HG03469 (cell line): Measurements from ENCODE around the gene BCAS1.

ENCODE experiments used
- ATAC-seq: cut with Tn5 transposase; IDR thresholded peaks from one replicate; pipeline ENCODE4 v1.9.1; 2021; ENCODE audit warnings: mild to moderate bottlenecking, moderate library complexity, moderate number of reproducible peaks; ENCODE audit not compliant: unreplicated experiment

The BCAS1 gene, protein sequence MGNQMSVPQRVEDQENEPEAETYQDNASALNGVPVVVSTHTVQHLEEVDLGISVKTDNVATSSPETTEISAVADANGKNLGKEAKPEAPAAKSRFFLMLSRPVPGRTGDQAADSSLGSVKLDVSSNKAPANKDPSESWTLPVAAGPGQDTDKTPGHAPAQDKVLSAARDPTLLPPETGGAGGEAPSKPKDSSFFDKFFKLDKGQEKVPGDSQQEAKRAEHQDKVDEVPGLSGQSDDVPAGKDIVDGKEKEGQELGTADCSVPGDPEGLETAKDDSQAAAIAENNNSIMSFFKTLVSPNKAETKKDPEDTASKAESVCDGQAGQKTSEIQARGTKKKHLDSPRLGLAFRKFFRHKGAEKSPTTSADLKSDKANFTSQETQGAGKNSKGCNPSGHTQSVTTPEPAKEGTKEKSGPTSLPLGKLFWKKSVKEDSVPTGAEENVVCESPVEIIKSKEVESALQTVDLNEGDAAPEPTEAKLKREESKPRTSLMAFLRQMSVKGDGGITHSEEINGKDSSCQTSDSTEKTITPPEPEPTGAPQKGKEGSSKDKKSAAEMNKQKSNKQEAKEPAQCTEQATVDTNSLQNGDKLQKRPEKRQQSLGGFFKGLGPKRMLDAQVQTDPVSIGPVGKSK

DNA sequence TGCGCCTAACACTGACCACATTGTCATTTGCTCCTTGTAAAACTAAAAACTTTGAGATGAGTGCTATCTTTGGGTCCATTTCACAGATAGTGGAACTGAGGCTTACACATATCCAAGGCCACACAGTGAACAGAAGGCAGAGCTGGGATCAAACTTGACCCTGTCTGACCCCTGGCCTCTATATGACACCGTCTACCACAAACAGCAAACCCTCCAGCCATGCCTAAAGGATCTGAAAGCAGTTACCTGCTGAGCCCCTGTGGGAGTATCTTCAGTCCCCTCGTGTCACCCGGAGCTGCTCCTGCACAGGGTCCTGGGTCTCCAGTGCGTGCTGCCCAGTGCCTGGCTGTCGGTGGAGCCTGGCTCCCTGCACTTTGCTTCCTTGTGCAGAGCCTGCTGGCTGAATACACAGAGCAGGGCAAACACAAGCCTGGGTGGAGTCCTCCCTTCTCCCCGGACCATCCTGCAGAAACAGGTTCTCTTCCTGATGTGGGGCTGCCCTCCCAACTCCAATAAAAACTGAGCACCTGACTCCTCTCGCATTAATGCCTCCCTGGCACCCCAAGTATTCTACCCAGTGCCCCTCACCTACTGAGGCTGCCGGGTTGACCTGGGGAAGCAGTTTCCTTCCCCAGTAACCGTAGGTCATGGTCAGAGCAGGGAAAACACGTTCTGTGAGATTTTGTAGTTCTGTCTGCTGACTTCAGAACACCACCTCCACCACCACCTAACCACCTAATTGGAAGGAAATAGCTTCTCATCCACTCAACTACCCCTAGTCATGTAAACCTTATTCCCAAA lies at the start of gene BCAS1:
TSS of gene BCAS1 (minus strand) at position 408 of the 801 bp plus-strand sequence. CDS start 11,876 bp downstream, outside the sequence.
- no peak for ATAC-seq

DNA sequence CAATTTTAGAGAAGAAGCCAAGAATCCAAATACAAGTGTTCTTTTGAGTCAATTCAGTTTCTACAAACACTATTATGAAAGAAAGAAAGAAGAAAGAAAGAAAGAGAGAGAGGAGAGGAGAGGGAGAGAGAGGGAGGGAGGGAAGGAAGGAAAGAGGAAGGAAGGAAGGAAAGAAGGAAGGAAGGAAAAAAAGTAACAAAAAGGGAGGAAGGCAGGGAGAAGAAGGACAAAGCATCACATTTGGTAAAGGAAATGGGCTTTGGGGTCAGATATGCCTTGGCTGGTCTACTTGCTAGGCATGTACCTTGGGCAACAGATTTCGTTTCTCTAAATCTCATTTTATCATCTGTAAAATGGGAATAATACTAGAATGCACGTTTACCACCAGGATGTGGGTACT lies 49.4 kb upstream of the BCAS1 start:
- no peak for ATAC-seq

DNA sequence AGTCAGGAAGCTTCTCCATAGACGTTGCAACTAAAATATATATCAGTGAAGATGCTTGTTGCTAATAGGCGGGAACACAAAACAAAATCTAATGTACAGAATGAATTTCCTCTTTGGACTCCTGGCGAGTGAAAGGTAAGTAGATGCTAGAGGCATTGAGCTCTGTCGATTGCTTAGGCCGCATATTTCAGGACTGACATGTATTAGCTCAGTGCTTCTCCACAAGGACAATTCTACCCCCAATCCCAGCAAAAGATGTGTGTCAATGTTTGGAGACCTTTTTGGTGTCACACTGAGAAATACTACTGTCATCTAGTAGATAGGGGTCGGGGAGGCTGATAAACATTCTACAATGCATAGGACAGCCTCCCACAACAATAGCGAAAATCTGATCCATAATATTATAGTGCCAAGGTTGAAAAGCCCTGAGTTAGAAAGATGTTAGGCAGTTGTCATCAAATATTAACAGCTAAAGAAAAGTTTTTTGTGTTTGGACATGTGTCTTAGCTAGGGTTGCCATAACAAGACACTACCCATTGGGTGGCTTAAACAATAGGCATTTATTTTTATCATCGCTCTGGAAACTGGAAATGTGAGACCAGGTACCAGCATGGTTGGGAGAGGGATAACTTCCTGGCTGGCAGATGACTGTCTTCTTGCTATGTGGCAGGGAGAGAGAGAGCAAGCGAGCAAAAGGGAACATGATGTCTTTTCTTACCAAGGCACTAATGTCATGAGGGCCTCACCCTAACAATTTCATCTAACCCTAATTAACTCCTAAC lies 48.0 kb upstream of the BCAS1 start:
- ATAC-seq, result no peak

DNA sequence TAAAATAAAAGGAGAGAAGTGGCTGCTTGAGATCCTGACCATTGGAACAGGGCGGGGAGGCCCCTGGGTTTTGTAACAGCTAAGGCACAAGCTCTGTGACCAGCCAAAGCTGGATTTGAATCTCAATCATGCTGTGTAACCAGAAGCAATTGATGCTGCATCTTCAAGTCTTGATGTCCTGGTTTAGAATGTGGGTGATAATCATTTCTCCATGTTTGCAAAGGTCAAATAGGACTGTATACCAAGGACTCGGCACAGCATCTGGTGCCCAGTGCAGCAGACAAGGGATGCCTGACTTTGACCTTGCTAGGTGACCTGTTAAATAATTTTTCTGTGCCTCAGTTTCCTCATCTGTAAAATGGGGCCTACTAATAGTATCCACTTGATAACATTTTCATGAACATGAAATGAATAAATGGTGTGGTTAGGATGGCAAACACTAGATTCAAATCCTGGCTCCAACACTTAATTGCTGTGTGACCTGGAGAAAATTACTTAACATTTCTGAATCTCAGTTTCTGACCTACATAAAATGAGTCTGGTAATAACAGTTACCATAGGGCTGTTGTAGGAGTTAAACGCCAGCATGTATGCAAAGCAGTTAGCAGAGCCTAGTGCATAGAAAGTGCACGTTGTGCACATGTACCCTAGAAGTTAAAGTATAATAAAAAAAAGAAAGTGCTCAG lies 46.3 kb upstream of the BCAS1 start:
- ATAC-seq, result no peak

DNA sequence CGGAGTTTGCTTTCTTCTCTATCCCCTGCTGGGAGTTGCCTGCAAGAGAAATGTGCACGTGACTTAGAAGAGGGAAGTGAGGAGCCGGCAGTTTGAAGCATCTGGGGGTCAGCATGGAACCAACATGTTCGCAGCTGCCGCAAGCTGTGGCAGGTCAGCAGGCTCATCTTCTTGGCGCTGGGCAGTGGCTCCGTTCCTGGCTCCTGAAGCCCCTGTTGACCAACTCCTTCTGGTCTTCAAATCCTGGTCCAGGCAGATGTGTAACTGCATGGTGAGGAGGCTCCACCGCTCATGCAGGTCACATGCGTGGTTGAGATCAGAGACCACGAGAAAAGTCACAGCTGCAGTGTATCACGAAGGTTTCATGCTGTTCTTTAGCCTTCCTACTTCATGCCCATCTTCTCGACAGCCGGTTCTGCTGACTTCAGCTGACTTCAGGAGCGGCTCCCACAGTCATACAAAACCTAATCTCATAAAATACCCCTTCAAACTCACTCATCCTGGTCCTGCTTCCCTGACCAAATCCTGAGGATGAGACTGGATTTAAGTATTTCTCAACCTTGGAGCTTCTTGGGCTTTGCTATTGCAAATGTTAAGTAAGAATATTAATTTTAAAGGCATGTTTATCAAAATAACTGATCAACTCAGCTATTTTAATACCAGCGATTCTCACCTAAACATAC lies 44.9 kb upstream of the BCAS1 start:
- no peak for ATAC-seq

DNA sequence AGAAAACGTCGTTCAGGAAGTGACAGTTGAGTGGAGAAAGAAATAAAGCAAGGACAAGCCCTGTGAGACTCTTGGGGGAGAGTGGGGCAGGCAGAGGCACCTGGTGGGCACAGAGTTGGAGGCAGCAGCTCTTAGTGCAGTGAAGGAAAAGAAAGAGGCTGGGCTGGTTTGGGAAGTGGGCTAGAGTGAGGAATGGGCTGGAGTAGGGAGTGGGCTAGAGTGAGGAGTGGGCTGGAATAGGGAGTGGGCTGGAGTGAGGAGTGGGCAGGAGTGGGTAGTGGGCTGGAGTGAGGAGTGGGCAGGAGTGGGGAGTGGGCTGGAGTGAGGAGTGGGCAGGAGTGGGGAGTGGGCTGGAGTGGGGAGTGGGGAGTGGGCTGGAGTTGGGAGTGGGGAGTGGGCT lies 43.7 kb upstream of the BCAS1 start:
- ATAC-seq, result no peak

DNA sequence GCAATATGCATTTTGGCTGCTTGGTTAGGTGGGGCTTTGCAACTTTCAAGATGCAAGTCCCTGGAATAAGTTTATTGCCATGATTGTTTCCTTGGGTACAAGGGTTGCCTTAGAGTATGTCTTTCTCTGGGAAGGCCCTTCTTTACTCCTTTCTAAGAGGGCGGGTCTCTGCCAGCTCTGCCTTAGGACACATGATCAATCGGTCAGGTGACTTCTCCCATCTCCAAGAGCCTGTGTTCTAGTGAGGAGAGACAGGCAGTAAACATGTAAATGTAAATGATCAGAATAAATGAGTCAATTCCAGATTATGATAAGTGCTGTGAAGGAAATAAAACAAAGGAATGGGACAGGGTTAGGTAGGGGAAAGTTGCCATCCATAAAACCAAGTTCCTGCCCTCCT lies 43.2 kb upstream of the BCAS1 start:
- ATAC-seq, result no peak

DNA sequence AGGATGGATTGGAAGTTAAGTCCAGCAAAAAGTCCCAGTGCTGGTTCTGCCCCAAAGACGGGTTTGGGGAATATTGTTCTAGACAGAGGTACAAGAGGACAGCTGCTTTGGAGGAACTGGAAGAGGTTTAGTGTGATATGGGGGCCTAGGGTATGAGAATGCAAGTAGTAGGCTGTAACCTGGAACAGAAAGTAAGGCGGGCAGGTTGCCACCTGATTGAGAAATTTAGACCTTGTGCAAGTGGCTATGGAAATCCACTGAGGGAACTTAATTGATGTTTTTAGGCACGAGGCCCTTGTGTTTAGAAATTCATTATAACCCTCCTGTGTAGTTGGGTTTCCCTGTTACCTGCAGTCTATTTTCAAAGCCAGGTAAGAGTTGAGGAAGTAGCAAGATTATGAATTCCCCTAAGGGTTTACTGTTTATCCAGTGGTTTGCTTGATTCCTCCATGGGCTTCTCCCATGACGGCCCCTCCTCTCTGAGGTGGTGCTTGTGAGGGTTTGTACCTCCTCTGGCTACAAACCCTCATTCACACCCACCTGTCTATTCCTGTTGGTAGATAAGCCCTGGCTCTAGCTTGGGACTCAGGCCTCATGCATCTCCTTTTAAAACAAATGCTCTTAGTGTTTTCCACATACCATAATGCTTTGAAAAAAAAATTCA lies 42.0 kb upstream of the BCAS1 start:
- no peak for ATAC-seq

DNA sequence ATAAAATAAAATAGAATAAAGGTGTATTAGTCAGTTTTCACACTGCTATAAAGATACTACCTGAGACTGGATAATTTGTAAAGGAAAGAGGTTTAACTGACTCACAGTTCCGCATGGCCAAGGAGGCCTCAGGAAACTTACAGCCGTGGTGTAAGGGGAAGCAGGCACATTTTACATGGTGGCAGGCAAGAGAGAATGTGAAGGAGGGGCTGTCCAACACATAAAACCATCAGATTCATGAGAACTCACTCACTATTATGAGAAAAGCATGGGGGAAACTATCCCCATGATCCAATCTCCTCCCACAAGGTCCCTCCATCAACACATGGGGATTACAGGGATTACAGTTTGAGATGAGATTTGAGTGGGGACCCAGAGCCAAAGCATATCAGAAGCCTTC lies 41.1 kb upstream of the BCAS1 start:
- no peak for ATAC-seq

DNA sequence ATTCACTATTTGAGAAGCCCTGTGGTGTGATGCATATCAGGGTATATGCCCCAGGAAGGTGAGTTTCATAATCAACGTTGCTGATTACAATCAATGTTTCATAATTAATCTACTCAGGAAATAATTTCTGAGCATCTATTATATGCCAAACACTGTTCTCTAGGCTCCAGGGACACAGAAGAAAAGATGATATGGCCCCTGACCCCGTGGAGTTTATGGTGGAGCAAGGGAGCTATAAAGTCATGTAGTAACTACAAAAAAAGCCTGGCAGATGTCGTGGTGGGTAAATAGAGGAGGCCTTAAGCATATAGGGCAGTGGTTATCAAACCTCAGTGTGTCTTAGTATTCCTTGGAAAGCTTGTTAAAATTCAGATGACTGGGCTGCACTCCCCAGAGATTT lies 40.1 kb upstream of the BCAS1 start:
- ATAC-seq, result no peak

DNA sequence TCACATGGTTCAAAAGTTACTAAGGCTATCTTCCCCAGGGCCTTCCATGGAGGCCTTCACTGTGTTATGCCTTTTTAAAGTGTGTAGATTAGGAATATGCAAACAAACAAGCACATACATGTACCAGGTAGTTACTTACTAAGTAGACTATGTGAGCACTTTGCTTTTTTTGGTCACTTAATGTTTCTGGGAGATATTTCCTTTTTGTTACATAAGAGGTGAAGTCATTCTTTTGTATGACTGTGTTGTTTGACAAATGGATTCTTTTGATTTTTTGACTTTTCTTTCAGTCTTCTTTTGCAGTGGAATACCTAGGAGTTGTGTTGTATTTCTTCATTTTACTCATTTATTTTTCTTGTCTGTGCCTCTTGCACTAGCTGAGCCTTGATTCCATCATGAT lies 39.6 kb upstream of the BCAS1 start:
- no peak for ATAC-seq

DNA sequence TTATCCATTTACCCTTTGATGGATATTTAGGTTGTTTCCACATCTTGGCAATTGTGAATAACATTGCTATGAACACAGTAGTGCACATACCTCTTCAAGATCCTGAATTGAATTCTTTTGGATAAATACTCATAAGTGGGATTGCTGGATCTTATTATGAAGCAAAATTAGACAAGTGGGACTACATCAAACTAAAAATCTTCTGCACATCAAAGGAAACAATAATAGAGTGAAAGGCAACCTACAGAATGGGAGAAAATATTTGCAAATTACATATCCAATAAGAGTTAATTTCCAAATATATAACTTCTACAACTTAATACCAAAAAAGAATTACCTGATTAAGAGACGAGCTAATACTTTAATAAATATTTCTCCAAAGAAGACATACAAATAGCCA lies 38.4 kb upstream of the BCAS1 start:
- no peak for ATAC-seq

DNA sequence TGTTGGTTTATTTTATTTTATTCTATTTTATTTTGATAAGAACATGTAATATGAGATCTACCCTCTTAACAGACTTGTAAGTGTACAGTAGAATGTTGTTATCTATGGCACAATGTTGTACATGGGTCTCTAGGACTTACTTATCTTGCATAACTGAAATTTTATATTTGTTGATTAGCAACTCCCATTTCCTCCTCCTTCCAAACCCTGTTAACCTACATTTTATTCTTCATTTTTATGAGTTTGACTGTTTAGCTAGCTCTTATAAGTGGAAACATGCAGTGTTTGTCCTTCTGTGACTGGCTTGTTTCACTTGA lies 37.9 kb upstream of the BCAS1 start:
- ATAC-seq, result no peak

DNA sequence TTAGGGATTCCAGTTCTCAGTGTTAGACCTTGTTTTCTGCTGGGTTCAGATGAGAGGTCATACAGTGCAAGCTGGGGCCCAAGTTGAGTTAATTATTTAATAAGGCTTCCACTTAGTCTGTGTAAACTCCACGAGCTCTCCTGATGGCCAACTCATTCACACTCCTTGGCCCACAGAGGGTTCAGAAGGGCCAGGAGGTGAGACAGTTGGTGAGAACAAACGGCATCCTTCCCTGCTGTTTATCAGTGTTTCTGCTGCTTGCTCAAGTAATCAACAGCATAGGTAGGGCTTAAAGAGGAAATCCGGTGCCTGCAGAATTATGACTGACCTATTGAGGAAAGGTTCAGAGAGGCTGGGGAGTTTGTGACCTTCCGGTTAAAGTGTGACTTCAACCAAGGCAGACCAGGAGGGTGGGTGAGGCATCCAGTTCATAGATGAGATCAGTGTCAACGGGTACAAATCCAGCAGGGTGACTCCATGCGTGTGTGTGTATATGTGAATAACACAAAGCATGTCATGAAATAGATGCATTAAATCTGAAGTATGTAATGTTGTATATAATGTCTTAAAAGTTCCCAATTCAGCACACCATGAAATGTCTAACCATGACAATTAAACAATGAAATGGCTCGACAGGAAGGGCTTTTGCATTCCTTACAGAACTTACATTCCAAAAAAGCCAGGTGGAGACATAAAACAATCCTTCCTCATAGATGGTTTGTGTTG lies 37.4 kb upstream of the BCAS1 start:
- ATAC-seq, result no peak

DNA sequence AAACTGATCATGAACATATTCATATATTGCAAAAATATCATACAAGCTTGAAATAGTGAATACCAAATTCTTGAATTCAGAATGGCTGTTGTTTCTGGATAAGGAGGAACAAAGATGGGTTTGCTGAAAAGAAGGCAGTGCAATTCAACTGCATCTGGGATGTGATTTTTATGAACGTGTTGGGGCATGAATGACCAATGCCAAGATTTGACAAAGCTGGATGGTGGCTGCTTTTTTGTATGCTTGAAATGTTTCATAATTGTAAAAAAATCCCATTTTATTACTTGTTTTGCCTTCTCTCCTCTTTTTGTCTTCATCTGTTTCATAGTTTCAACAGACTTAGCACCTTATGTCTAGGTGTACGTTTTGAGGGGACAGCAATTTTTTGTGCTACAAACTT lies 36.8 kb upstream of the BCAS1 start:
- ATAC-seq, result no peak

DNA sequence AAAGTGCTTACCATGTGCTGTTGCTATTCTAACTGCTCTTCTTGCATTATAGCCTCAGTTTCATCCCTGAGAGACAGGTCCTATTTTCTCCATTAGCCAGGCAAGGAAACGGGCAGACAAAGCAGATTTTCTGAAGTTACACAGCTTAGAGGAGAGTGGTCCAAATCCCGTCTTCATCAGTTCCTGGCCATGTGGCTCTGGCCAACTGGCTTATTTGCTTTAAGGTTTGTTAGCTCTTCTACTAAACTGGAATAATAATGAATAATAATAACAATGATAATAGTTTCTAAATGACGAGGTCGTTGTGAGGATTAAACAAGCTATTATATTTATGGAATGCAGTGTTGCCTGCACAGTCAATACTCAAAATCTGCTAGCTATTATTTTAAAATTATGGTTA lies 35.8 kb upstream of the BCAS1 start:
- no peak for ATAC-seq

DNA sequence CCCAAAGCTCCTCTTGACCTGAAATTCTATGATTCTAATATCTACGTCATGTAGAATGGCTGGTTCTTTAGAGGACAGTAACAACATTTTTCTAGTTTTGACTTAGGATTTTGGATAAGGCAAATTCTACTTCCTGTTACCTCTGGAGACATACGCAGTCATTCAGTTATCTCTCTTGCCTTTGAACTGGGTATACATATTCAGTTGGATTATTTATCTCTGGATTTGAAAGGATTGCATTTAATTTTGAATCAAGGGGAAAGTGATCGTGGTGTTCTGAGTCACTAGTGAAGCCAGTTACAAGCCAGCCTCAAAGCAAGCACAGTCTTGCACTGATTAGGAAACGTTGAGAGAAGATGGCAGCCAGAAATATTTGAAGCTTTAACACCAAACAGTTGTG lies 35.3 kb upstream of the BCAS1 start:
- ATAC-seq, result no peak

DNA sequence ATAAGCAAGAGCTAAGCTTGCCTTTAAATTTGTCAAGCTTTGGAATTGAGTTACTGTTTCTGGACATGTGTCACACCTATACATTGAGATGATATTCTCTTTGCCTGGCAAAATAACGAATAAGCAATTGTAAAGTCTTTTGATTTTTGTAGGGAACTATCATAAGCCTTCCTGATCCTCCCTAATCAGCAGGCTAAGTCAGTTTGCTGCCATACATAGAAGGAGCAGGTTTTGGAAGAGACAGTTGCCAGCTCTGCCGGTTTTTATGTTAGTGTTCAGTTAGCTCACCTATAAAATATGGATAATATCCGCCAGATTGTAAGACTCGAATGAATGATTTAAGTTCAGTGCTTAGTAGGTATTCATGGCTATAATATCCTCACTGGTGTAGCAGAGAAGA lies 34.4 kb upstream of the BCAS1 start:
- ATAC-seq, result no peak
